GM21381 (cell line): ENCODE measurements around the gene PTPRE.

Experiments used
- ATAC-seq: cut with Tn5 transposase; IDR thresholded peaks from one replicate; pipeline ENCODE4 v1.9.1; 2021; ENCODE audit warnings: mild to moderate bottlenecking, moderate library complexity; ENCODE audit not compliant: unreplicated experiment

Gene PTPRE, protein sequence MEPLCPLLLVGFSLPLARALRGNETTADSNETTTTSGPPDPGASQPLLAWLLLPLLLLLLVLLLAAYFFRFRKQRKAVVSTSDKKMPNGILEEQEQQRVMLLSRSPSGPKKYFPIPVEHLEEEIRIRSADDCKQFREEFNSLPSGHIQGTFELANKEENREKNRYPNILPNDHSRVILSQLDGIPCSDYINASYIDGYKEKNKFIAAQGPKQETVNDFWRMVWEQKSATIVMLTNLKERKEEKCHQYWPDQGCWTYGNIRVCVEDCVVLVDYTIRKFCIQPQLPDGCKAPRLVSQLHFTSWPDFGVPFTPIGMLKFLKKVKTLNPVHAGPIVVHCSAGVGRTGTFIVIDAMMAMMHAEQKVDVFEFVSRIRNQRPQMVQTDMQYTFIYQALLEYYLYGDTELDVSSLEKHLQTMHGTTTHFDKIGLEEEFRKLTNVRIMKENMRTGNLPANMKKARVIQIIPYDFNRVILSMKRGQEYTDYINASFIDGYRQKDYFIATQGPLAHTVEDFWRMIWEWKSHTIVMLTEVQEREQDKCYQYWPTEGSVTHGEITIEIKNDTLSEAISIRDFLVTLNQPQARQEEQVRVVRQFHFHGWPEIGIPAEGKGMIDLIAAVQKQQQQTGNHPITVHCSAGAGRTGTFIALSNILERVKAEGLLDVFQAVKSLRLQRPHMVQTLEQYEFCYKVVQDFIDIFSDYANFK

DNA sequence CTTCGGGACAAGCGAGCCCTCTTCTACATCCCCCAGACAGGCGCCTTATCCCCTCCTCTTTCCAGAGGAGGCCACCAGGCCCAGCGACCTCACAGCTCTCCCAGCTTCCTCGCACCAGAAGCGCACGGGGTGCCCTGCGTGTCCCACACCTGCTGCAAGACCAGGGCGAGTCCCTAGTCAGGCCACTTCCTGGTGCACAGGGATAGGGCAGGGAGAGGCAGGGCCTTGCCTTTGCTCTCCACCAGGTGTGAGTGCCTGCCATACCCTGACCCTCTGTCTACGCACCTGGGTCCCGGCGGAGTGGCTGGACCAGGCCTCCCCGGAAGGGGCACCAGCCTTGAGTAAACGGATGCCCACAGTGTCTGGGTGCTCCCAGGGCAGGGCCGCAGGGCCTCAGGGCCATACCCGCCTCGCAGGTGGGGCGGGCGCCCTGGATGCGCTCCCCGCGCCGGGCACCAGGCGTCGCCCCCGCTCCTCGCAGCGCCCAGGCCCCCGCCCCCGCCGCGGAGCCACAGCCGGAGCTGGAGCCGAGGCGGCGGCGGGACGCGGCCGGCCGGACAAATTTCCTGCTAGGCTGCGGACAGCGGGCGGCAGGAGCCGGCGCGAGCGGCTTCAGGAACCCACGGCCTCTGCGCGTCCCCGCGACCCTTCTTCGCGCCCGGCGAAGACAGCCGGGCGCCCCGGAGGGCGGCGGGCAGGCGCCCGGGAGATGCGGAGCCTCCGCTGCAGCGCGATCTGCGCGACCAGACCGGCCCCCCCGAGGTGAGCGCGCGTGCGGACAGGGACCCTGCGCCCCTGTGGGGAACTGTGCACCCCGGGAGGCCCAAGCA is at the start of gene PTPRE:
TSS of gene PTPRE (plus strand) at position 556 of the 830 bp plus-strand sequence. CDS start 133,779 bp downstream, outside the sequence.
- ATAC-seq = peak; percentile 98

DNA sequence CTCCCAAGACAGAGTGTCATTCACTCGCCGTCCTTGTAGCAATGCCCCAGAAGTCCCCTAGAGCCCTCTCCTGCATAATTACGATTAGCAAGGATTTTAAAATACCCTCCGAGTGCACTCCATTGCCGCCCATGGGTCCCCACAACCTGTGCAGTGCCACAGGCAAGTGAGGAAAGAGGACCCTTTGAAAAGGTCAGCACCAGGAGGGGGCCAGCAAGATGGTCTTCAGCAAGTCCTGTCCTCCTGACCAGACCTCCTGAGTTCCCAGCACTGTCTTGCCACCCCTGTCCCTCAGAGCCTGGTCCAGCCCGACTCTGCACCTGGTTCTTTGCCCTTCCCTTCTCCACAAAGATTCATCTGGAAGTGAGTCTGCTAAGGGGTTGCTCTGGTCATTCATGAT is 46.3 kb upstream of the PTPRE start:
- no peak for ATAC-seq

DNA sequence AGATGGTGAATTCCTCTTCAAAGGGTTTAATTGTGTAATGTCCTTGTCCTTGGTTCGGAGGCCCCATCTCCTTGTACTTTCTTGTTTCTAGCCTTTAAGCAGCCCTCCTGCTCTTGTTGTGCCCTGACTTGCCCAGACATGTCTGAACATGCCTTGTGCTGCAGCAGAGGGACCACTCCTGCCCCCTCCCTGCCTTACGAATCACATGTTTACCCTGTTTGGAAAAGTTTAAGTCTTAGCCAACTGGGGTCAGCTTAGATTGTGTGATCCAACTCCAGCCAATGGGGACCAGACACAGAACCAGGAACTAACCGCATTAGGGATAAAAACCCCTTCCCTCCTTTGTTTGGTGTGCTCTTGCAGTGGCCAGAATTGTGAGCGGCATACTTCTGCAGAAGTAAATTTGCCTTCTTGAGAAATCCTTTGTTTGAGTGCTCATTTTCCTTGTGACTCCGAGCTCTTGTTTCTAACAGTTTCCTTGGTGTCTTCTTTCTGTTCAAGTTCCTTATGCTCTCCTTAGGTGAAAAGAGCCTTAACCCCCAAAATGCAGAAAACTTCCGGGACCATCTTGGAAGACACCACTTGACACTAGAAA is 43.6 kb upstream of the PTPRE start:
- no peak for ATAC-seq

DNA sequence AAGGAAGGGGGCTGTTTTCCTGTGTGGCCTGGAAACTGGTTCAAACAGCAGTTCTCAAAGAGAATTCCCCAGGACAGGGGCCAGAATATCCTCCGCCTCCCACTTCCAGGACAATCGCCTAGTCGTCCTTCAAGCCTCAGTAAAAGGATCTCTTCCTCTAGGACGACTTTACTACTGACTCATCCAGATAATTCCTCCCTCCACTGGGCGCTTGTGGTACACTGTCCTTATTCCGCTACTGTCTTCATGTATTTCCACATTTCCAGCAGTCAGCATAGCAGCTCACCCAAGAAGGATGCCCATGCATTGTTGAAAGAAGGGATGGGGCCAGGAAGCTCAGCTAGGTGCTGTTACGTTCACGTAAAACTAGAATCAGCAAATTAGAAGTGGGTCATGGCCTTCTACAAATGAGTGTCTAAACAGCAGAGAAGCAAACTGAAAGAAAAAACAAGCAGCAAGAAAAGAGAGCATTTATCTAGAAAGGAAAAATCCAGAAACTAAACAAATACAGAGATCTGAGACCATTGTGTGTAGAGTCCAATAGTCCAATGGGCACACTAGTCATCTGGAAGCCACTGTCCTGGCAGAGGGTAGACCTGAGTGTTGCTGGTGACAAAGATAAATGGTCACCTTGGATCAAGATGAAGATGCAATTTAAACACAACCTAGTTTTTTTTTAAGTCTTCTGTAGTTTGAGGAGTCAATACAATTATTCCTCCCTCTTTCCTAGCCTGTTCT is 40.5 kb upstream of the PTPRE start:
- ATAC-seq = no peak

DNA sequence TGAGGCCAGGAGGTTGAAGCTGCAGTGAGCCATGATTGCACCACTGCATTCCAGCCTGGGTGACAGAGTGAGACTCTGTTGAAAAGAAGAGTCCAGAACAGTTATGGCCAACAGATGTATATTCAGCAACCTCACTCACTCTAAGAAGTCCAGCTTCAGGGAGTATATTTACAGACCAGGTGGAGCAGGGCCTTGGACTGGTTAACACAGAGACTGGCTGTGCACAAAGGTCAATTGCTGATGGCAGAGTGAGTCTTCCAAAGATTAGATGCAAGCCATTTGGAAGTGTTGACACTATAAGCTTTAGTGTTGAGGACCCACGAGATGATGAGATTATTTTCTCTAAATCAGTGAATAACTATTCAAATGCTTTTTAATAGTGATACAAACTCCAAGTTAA is 39.1 kb upstream of the PTPRE start:
- ATAC-seq = no peak

DNA sequence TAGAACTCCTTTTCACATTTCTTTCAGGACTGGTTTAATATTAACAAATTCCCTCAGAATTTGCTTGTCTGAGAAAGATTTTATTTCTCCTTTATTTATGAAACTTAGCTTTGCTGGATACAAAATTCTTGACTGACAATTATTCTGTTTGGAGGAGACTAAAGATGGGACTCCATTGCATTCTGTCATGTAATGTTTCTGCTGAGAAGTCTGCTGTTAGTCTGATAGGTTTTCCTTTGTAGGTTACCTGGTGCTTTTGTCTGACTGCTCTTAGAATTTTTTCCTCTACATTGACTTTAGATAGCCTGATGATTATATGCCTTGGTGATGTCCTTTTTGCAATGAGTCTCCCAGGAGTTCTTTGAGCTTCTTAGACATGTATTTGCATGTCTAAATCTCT is 37.6 kb upstream of the PTPRE start:
- ATAC-seq = no peak

DNA sequence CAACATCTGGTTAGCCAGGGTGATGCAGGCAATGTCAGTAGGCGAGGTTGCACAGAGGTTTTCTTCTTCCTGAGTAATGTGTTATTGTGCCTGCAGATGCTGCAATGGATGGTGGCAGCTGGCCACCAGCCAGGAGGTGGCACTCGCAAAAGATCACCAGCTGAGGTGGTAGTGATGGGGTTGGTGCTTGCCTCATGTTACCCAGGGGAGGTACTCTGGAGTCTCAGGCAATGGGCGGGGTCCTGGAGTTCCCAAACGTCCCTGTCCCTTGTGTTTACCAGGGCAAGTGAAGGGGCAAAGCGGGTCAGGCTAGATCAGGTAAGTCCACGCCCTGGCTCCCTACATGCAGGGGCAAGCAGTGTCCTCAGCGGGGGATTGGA is 35.3 kb upstream of the PTPRE start:
- no peak for ATAC-seq

DNA sequence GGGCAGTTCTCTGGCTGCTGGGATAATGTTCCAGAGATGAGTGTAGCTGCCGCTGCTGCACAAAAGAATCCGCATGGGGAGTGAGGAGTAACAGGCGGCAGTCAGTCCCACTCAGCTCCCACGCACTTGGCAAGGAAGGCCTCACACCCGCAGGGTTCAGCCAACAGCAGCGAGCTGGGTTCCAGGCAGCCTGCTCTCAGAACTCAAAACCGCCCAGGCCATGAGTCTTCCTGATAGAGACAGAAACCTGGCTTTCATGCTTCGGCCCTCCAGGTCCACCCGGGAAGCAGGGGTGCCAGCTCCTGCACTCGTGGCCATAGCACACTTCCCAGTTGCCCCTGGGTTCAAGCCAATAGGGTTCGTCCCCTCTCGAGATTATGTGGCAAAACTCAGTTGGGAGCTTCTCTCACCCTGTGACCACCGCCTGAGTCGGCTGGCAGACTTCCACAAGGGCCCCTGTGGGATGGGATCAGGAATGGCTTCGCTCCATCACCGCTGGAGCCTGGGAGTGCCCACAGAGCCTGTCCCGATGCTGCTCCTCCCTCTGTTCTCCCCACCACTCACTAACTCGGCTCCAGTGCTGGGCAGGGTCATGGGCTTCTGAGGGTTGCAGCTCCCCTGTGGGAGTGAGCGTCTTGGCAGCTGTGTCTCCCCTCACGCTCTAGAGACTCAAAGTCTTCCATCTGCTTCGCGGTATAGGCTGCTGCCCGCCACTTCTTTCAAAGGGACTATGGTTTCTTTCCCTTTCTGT is 34.7 kb upstream of the PTPRE start:
- ATAC-seq = no peak

DNA sequence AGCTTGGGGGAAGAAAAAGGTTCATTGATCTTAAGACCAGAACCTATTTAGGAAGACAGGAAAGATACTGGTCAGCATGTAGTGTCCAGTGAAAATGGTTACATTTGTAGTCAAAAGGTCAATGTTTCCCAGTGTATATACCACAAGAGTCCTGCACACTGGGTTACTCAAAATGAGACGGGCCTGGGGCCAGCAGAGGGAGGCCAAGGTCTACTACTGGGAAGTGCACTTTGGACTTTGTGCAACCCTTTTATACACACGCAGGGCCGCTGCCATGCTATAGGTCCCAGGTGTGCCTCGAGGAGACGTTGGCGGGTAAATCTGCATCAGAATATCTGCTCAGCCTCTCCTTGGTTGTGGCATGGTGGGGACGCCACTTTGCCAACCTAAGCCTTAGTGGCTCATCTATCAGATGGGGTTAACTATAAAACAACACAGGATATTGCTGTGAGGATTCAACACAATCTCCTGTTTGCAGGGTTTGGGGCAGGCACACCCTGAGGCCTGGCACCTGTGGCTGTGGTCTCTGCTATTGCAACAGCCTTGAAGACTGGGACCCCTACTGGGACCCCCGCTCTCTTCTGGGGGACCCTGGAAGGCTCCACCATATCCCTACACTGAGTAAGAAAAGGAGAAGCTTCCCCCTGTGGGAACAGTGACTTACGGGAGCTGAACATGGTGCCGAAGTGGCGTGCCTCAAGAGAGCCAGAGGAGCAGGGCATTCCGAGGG is 33.9 kb upstream of the PTPRE start:
- ATAC-seq = no peak

DNA sequence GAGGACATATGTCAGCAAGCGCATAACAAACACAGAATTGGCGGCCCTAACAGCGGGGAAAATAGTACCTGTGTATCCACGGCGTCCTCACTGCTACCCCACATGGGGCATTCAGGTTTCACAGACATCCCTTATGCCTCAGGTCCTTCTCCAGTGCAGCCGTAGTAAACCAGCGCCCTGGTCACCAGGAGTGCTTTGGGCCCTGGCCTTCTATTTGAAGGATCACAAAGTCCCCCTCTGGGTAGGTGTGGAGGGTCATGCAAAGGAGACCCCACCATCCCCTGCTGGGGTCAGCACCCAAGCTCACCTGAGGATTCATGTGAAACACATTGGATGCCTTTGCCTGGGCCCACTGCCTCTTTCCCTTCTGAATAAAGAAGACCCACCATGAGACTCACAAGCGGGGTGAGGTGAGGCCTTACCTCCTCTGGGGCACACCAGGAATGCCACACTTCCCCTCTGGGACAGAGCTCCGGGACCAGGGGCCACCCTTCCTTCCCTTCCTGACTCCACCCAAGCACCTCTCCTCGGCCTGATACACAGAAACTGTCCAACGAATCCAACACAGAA is 32.9 kb upstream of the PTPRE start:
- no peak for ATAC-seq

DNA sequence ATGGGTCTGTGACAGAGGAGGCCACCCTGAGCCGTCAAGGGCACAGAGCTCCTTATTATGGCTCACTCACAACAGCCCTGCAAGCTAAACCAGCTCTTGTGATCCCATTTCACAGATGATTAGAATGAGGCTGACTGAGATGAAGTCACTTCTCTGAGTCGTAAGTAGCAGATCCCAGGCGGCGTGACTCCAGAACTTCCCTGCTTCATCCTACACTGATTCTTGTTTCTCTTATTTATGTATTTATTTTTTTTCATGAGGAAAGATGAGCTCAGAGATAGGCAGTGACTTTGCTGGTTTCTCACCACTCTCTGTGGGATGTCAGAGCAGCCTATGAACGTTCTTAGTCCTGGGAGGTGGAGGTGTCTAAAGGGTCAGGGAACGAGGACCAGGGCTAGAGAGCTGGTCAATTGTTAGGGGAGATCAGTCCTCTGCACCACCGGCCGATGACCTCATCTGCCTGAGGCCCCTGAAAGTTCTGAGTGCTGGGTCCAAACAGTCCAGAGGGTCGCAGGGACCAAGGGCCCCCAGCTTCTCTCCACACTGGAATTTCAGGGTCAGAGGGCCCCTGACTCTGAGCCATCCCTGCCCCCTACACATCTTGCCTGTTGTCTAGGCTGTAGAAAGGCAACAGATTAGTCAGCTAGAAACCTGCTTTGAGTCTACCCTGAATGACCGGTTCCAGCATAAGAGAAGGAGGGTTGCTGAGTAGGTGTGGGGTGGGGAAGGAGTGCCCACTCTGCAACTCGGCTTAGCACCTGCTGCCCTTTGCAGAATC is 32.0 kb upstream of the PTPRE start:
- no peak for ATAC-seq

DNA sequence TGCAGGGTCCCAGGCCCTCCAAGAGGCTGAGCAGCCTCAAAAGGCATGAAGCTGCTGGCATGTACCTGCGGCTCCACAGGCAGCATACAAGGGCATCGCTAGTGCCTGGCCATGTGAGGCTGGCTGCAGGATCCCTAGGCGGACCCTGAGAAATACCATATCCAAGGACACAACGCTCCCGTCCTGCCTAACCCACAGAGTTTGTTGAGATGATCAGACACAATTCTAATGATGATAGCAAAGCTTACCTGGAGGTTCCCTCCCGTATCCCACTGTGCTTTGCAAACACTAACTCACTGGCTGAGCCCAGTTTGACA is 31.5 kb upstream of the PTPRE start:
- ATAC-seq = no peak

DNA sequence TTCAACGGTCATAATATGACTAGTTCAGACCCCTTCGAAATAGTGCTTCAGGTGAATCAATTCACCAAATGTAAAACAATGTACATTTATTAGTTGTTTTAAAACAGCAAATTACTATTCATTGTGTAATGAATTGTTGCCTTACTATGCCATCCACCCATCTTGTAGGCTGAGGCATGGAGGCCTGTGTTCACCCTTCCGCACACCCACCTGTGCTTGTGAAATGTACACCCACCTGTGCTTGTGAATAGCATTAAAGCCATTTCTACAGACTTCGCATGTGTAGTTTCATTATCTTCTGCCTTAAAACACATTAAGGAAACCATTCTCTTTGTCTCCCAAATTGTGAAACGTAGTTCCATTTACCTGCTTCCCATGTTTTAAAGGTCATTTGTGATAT is 31.0 kb upstream of the PTPRE start:
- ATAC-seq = no peak

DNA sequence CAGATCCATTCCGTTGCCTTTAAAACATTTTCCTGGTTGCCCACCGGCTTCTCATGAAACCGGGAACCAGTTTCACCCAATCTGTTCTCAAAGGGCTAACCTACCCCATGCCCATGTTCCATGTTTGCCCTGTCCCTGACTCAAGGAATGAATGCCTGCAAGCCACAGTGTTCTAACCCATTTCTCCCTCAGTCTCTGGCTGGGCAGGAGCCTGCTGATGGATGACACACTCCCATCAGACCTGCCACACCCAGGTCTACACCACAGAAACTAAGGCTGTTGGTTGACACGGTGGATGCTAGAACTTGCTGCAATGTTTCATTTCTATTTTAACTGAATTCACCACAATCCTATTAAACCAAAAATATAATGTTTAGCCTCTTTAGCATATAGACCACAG is 29.8 kb upstream of the PTPRE start:
- ATAC-seq = no peak

DNA sequence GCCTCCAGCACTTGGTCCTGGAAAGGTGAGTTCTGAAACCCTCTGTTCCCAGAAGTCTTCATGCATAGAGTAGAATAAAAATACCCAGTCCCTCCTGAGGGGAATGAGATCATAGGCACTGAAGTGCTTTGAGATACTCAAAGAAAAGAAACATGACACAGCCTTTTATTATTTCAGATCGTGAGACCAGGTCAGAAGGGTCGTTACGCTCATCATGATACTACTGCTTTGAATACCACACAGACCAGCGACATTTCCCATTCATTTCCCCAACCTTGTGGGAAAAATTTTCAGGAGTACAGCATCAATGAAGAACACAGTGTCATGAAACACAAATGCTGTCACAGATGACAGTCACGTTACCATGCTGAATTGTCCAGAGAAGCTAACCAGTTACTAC is 29.2 kb upstream of the PTPRE start:
- ATAC-seq = no peak

DNA sequence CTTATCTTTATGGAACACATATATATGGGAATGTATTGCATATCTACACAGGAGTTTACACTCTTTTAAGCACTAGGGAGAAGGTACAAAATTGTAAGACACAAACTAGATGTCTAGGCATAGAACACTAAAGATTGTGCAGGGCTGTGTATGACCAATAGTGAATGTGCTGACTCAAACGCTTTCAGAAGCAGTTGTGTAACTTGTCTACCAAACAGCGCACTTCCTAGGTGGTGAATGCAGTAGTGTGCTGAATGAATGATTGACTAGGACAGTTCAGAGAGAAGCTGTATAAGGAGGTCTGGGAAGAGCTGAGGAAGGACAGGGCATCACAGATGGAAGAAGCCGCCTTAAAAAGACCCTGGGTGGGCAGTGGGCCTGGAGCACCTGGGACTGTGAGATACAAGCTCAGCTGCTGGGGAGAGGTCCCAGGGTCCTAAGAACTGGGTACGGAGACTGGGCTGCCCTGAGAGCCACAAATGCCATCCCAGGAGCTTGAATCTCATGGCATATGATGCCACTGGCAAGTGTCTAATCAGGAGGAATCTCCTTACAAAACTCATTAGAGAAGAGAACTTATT is 28.3 kb upstream of the PTPRE start:
- no peak for ATAC-seq

DNA sequence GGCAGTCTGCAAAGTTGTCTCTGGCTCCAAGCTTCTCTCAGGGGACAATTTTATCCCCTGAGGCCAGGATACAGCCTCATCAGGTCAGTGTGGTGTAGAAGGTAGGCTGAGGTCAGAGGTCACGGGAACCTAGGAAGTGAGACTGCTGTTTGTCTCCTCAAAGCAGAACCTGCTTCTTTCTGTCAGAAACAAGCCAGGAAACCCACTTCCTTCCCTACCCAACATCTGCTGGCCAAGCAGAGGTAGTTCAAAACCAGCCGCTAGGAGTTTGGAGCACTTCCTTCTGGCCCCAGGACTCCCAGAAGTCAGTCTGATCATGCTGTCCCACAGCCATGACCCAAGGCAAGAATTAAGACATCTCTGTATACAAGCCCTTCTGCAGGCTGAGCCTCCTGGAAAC is 26.3 kb upstream of the PTPRE start:
- ATAC-seq = no peak

DNA sequence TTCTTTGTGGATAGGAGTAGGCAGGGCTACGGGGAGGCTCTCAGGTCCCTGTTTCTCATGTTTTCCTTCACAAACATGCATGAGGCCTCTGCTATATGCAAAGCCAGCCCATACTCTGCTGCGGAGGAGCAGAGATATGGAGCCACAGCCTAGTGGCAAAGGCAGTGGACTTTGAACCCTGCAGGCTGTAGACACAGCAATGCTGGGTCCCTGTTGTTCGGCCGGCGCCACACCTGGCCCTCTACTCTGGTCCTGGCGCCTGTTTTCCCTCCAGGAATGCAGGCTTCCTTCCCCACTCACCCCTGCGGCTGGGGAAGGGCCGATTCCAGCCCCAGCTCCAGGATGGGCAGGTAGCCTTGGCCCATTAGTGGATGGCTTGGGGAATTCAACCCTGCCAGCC is 25.6 kb upstream of the PTPRE start:
- no peak for ATAC-seq
